ENCODE results near the gene CNTNAP2.
"Not testable (repeated sequence)": the region's sequence is repeated elsewhere in the genome, so short reads cannot be mapped to it uniquely, and the experiment has no call there.

DNA sequence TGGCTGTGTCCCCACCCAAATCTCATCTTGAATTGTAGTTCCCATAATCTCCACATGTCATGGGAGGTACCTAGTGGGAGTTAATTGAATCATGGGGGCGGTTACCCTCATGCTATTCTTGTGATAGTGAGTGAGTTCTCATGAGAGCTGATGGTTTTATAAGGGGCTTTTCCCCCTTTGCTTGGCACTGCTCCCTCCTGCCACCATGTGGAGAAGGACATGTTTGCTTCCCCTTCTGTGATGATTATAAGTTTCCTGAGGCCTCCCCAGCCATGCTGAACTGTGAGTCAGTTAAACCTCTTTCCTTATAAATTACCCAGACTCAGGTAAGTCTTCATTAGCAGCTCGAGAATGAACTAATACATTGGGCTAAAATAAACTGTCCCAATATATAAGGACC is 1482.1 kb downstream of the CNTNAP2 start:
- TF ChIP-seq POLR2A (IDR thresholded peaks at IDR 0.05; ENCODE audit: low read depth, low read length); CTCF (conservative IDR thresholded peaks at IDR 0.05; ENCODE audit: low read depth, low read length); BHLHE40 (IDR thresholded peaks at IDR 0.05; ENCODE audit: low read depth, low read length); MAFK (IDR thresholded peaks at IDR 0.05; ENCODE audit: low read depth, low read length); SMC3 (IDR thresholded peaks at IDR 0.05; ENCODE audit: low read depth, low read length); RCOR1 (IDR thresholded peaks at IDR 0.05; ENCODE audit: insufficient replicate concordance, low read length); MAZ (IDR thresholded peaks at IDR 0.05; ENCODE audit: borderline replicate concordance, low read depth, low read length); MXI1 (IDR thresholded peaks at IDR 0.05; ENCODE audit: borderline replicate concordance, low read depth, low read length); RAD21 (IDR thresholded peaks at IDR 0.05; ENCODE audit: low read length); CEBPB (IDR thresholded peaks at IDR 0.05; ENCODE audit: low read depth, low read length); NFE2L2 (IDR thresholded peaks at IDR 0.05; ENCODE audit: low read depth, low read length): not testable (repeated sequence)
- TF ChIP-seq, protein P1, sequence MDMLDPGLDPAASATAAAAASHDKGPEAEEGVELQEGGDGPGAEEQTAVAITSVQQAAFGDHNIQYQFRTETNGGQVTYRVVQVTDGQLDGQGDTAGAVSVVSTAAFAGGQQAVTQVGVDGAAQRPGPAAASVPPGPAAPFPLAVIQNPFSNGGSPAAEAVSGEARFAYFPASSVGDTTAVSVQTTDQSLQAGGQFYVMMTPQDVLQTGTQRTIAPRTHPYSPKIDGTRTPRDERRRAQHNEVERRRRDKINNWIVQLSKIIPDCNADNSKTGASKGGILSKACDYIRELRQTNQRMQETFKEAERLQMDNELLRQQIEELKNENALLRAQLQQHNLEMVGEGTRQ (IDR thresholded peaks at IDR 0.05; ENCODE audit: low read depth, low read length), result not testable (repeated sequence)
